SK-N-SH (cell line): Measurements from ENCODE around the gene ZCCHC17. TPM values are rescaled to one million over a fixed set of nuclear protein-coding genes. Genes with fewer than 3 reads are reported as not detected.

Source experiments
- CTCF ChIA-PET: fragments of 300-600, 350-600 bp; formaldehyde crosslinking; extraction: SDS; loops from one replicate; lab custom pipeline; 2021; lab: Yijun Ruan, JAX
- POLR2A ChIA-PET: fragments of 350-600 bp; sonication (Branson Sonifier 250); formaldehyde crosslinking; extraction: SDS; loops from one replicate; lab custom pipeline; 2020; ENCODE audit warnings: antibody characterized with exemption, inconsistent platforms; lab: Yijun Ruan, JAX
- DNase-seq: peaks from one replicate; pipeline ENCODE4 v3.0.0; 2012
- H2AFZ ChIP-seq: fragments of 200-600 bp; sonication (generic); 2 replicates; pipeline ENCODE4 v1.8.1; 2016; ENCODE audit warnings: antibody characterized with exemption, mild to moderate bottlenecking, low read depth
- H3F3A ChIP-seq: fragments of 200-600 bp; sonication (generic); replicated peaks from 2 replicates; pipeline ENCODE3; 2016; ENCODE audit warnings: antibody characterized with exemption, mild to moderate bottlenecking; ENCODE audit not compliant: insufficient read depth
- H3K27ac ChIP-seq, 2 experiments: fragments of 200-500 bp in 1 of 2; fragments of 200-600 bp in 1 of 2; sonication (Bioruptor generic) in 1 of 2; sonication (generic), shearing (Covaris generic) in 1 of 2; 2 replicates each; pipeline versions ENCODE4 v1.5.1 to v1.6.1; 2014 to 2016; ENCODE audit warnings: low read depth in 2 of 2, inconsistent platforms in 1 of 2, low read length in 1 of 2, mild to moderate bottlenecking in 1 of 2, mixed read lengths in 1 of 2
- H3K27me3 ChIP-seq: fragments of 200-600 bp; sonication (generic), shearing (Covaris generic); 2 replicates; pipeline ENCODE4 v1.6.1; 2016; ENCODE audit warnings: mixed run types; ENCODE audit not compliant: insufficient read depth
- H3K36me3 ChIP-seq, 2 experiments: fragments of 200-500 bp in 1 of 2; fragments of 200-600 bp in 1 of 2; sonication (Bioruptor generic) in 1 of 2; sonication (generic) in 1 of 2; replicated peaks in 1 of 2; 2 replicates each; pipeline versions ENCODE3 to v1.5.1; 2014 to 2016; ENCODE audit warnings: low read length in 1 of 2, mild to moderate bottlenecking in 1 of 2; ENCODE audit not compliant: insufficient read depth in 2 of 2, control insufficient read depth in 1 of 2
- H3K4me1 ChIP-seq, 2 experiments: fragments of 200-500 bp in 1 of 2; fragments of 200-600 bp in 1 of 2; sonication (Bioruptor generic) in 1 of 2; sonication (generic), shearing (Covaris generic) in 1 of 2; 2 replicates each; pipeline versions ENCODE4 v1.5.1 to v1.6.1; 2014 to 2016; ENCODE audit warnings: low read depth in 1 of 2, low read length in 1 of 2, mixed run types in 1 of 2; ENCODE audit not compliant: insufficient read depth in 2 of 2, control insufficient read depth in 1 of 2
- H3K4me2 ChIP-seq: fragments of 200-600 bp; sonication (generic), shearing (Covaris generic); 2 replicates; pipeline ENCODE4 v1.6.1; 2017; ENCODE audit warnings: mixed run types
- H3K4me3 ChIP-seq, 2 experiments: fragments of 200-500 bp in 1 of 2; fragments of 200-600 bp in 1 of 2; sonication (Bioruptor generic) in 1 of 2; sonication (generic), shearing (Covaris generic) in 1 of 2; 2 replicates each; pipeline versions ENCODE4 v1.5.1 to v1.8.1; 2014 to 2016; ENCODE audit warnings: low read depth in 2 of 2, inconsistent platforms in 1 of 2, low read length in 1 of 2, mild to moderate bottlenecking in 1 of 2, mixed read lengths in 1 of 2, moderate library complexity in 1 of 2
- H3K79me2 ChIP-seq: fragments of 200-600 bp; sonication (generic); 2 replicates; pipeline ENCODE4 v1.8.1; 2017; ENCODE audit warnings: mild to moderate bottlenecking; ENCODE audit not compliant: insufficient read depth
- H3K9ac ChIP-seq: fragments of 200-600 bp; sonication (generic); 2 replicates; pipeline ENCODE4 v1.6.1; 2017; ENCODE audit warnings: mixed run types
- H3K9me2 ChIP-seq: fragments of 200-600 bp; sonication (generic); 2 replicates; pipeline ENCODE4 v1.6.1; 2017; ENCODE audit warnings: mixed run types
- H3K9me3 ChIP-seq: fragments of 200-600 bp; sonication (generic); 2 replicates; pipeline ENCODE4 v1.6.1; 2017; ENCODE audit warnings: mixed run types, mild to moderate bottlenecking, moderate library complexity
- H4K20me1 ChIP-seq: fragments of 200-600 bp; sonication (generic); 2 replicates; pipeline ENCODE4 v1.6.1; 2017; ENCODE audit warnings: mild to moderate bottlenecking, mixed run types; ENCODE audit not compliant: insufficient read depth
- CHD2 ChIP-seq: fragments of 150-350 bp; IDR thresholded peaks from 2 replicates; pipeline ENCODE4 v1.6.1; 2018; ENCODE audit warnings: low read length; ENCODE audit not compliant: partially characterized antibody
- CTCF ChIP-seq: fragments of 200-600 bp; sonication (generic); IDR thresholded peaks from 2 replicates; pipeline ENCODE4 v1.6.1; 2017; ENCODE audit warnings: antibody characterized with exemption, mild to moderate bottlenecking, moderate library complexity
- EZH2phosphoT487 ChIP-seq: fragments of 200-600 bp; sonication (generic); IDR thresholded peaks from 2 replicates; pipeline ENCODE4 v1.6.1; 2017; ENCODE audit warnings: low read depth, mixed run types, mild to moderate bottlenecking, antibody characterized with exemption, moderate library complexity, borderline replicate concordance
- FOSL2 ChIP-seq: IDR thresholded peaks from 2 replicates; pipeline ENCODE4 v1.4.0; 2012; ENCODE audit warnings: low read depth, mild to moderate bottlenecking, moderate library complexity, borderline replicate concordance
- GABPA ChIP-seq: IDR thresholded peaks from 2 replicates; pipeline ENCODE4 v1.4.0; 2012; ENCODE audit warnings: low read depth, mild to moderate bottlenecking
- JUND ChIP-seq: IDR thresholded peaks from 2 replicates; pipeline ENCODE4 v1.4.0; 2012
- MXI1 ChIP-seq: IDR thresholded peaks from 2 replicates; pipeline ENCODE4 v1.6.1; 2012; ENCODE audit warnings: mild to moderate bottlenecking, low read depth, low read length, improper control_type of control experiment
- NRF1 ChIP-seq: IDR thresholded peaks from 2 replicates; pipeline ENCODE4 v1.6.1; 2012; ENCODE audit warnings: low read depth, mild to moderate bottlenecking, low read length
- PBX3 ChIP-seq: IDR thresholded peaks from 2 replicates; pipeline ENCODE4; 2012
- RCOR1 ChIP-seq: fragments of 150-350 bp; IDR thresholded peaks from 2 replicates; pipeline ENCODE4 v1.6.1; 2017; ENCODE audit warnings: antibody characterized with exemption, low read length
- RFX5 ChIP-seq: IDR thresholded peaks from 2 replicates; pipeline ENCODE4 v1.6.1; 2012; ENCODE audit warnings: mild to moderate bottlenecking, improper control_type of control experiment, low read length
- SIN3A ChIP-seq: IDR thresholded peaks from 2 replicates; pipeline ENCODE4 v1.6.1; 2012; ENCODE audit warnings: low read depth, mild to moderate bottlenecking, low read length, moderate library complexity, borderline replicate concordance
- SMC3 ChIP-seq: IDR thresholded peaks from 2 replicates; pipeline ENCODE4 v1.6.1; 2012; ENCODE audit warnings: low read depth, low read length, improper control_type of control experiment
- TEAD4 ChIP-seq: IDR thresholded peaks from 2 replicates; pipeline ENCODE4 v1.4.0; 2012; ENCODE audit warnings: mild to moderate bottlenecking, borderline replicate concordance; ENCODE audit not compliant: insufficient read depth
- USF2 ChIP-seq: fragments of 150-350 bp; IDR thresholded peaks from 2 replicates; pipeline ENCODE4 v1.6.1; 2017; ENCODE audit warnings: antibody characterized with exemption, low read length, low read depth, borderline replicate concordance
- WGBS: methylation state at CpG from one replicate; pipeline ENCODE4 v1.1.6; 2017; ENCODE audit warnings: low lambda C conversion rate; 5-methylcytosine and 5-hydroxymethylcytosine counted together
- polyA plus RNA-seq, 3 experiments: library from polyadenylated mRNA; depleted of rRNA; stranded (reverse); fragments of >200 nt; gene quantifications; 2 replicates each; pipeline ENCODE4 v1.2.3, GENCODE V29; 2012

ZCCHC17 gene
- polyA plus RNA-seq, 1 of the 3 experiments (the other 2 are of a cell fraction) = 25.8 TPM

- DNase-seq = peak; percentile 26
- H3K9ac ChIP-seq = peak overlapping the region; percentile 91
- TF ChIP-seq SIN3A = no peak
- no peak for TF ChIP-seq PBX3
- TF ChIP-seq USF2 = no peak
- no peak for TF ChIP-seq NRF1
- TF ChIP-seq RCOR1 = no peak
- no peak for TF ChIP-seq RFX5
- TF ChIP-seq SMC3 = no peak
- TF ChIP-seq MXI1 = no peak
- no peak for TF ChIP-seq JUND
- TF ChIP-seq EZH2phosphoT487 = no peak
- TF ChIP-seq TEAD4 = no peak
- H3K27me3 ChIP-seq = no peaks in the 10 kb centered on the region
- peak overlapping the region; percentile 88 to 95 for H3K4me3 ChIP-seq
- H3F3A ChIP-seq = no peaks in the 10 kb centered on the region
- ChIA-PET POLR2A (interaction anchor here (1.0 to 1.3 kb wide), 4 partner anchors 10 to 108 kb away, joined by 3 to 4 read pairs (median 4); partner anchors contain the start of gene NKAIN1), CTCF (interaction anchor here (1.0 to 3.0 kb wide), 5 partner anchors 9 to 116 kb away, joined by 3 to 30 read pairs (median 4); no protein-coding TSS in a partner anchor)
- no peaks in the 10 kb centered on the region for H4K20me1 ChIP-seq
- H3K4me1 ChIP-seq = peaks cover 5 to 16% of the 10 kb centered on the region in 2 experiments; a peak in 2 of 4 replicates
- no peaks in the 10 kb centered on the region for H3K9me2 ChIP-seq
- H3K4me2 ChIP-seq = peak overlapping the region; percentile 97
- H3K36me3 ChIP-seq = peaks cover 6 to 9% of the 10 kb centered on the region in 2 experiments
- peaks cover 85% of the 10 kb centered on the region for H3K79me2 ChIP-seq
- WGBS = 7% methylated on average over 18 of the region's 23 CpGs
- peak overlapping the region; percentile 86 for H2AFZ ChIP-seq
- H3K9me3 ChIP-seq = no peaks in the 10 kb centered on the region
- H3K27ac ChIP-seq = peak overlapping the region; percentile 54 to 66
Measured at GRCh38 chr1:31297277-31298247, 730 bp downstream of the ZCCHC17 start.

- H3K9me3 ChIP-seq = no peaks in the 10 kb centered on the region
- CTCF ChIA-PET = no interaction called here
- H3K9ac ChIP-seq = no peak overlapping the region
- H3K4me2 ChIP-seq = no peak overlapping the region
- H2AFZ ChIP-seq = no peak overlapping the region
- H3K27me3 ChIP-seq = no peaks in the 10 kb centered on the region
- no peak overlapping the region for H3K4me3 ChIP-seq
- no peaks in the 10 kb centered on the region for H4K20me1 ChIP-seq
- H3K27ac ChIP-seq = no peak overlapping the region
- H3K9me2 ChIP-seq = no peaks in the 10 kb centered on the region
- no peak for DNase-seq
- POLR2A ChIA-PET = no interaction called here
- no peak for TF ChIP-seq JUND
- peak; percentile 40; the same call in 1 of the 2 replicates for TF ChIP-seq PBX3
- no peak for TF ChIP-seq CHD2
- no peak for TF ChIP-seq GABPA
- TF ChIP-seq CTCF = no peak
- no peak for TF ChIP-seq NRF1
- TF ChIP-seq FOSL2 = peak; percentile 19; the same call in 1 of the 2 replicates
- TF ChIP-seq, all 33 proteins: peak for 2
- peaks cover 5 to 16% of the 10 kb centered on the region in 2 experiments; a peak in 2 of 4 replicates for H3K4me1 ChIP-seq
- H3F3A ChIP-seq = no peaks in the 10 kb centered on the region
- WGBS = 96% methylated on average over 1 of the region's 1 CpG
- no peaks in the 10 kb centered on the region for H3K36me3 ChIP-seq
- peaks cover 94% of the 10 kb centered on the region for H3K79me2 ChIP-seq
Measured at GRCh38 chr1:31299365-31299764, 2.5 kb downstream of the ZCCHC17 start.
